ENCODE results near the gene SUSD1. TPM values are rescaled to one million over a fixed set of nuclear protein-coding genes. Genes with fewer than 3 reads are reported as not detected.

Gene SUSD1
- total RNA-seq, 1 experiment from 2014 or later: 7.4 TPM

GRCh38 chr9:112218908-112219307 lies 43.8 kb upstream of the SUSD1 start:
- Histone ChIP-seq H4K20me1 (ENCODE audit: low read length) (no peaks in the 10 kb centered on the region), H3K36me3 (ENCODE audit: low read depth, low read length) (peaks cover 10% of the 10 kb centered on the region; the same call in 1 of the 2 replicates), H3K4me3 (ENCODE audit: low read length) (no peak overlapping the region), H3K27ac (ENCODE audit: low read length) (no peak overlapping the region), H2AFZ (ENCODE audit: low read length) (no peak overlapping the region), H3K4me2 (ENCODE audit: low read length) (no peak overlapping the region), H3K9me3 (ENCODE audit: low read length) (no peaks in the 10 kb centered on the region), H3K9ac (ENCODE audit: low read length) (no peak overlapping the region), H3F3A (ENCODE audit: low read length, unreplicated experiment) (no peaks in the 10 kb centered on the region), H3K79me2 (ENCODE audit: low read length) (no peaks in the 10 kb centered on the region), H3K4me1 (ENCODE audit: insufficient read depth, low read length) (no peaks in the 10 kb centered on the region), H3K27me3 (ENCODE audit: low read length) (no peaks in the 10 kb centered on the region), H3K9me2 (replicated peaks; ENCODE audit: low read length) (no peaks in the 10 kb centered on the region)
- intact Hi-C loops (cut with micrococcal nuclease): no loop called here
- ChIA-PET CTCF (interaction anchor here (0.6 kb wide), 1 partner anchor 26 kb away, joined by 4 read pairs; no protein-coding TSS in a partner anchor), POLR2A (ENCODE audit: unreplicated experiment) (no interaction called here)
- no peak for TF ChIP-seq CTCF (conservative IDR thresholded peaks at IDR 0.05; ENCODE audit: low read depth, low read length)
- TF ChIP-seq EZH2 (IDR thresholded peaks at IDR 0.05; ENCODE audit: low read length, unreplicated experiment): no peak
- no peak for TF ChIP-seq EZH2phosphoT487 (IDR thresholded peaks at IDR 0.05; ENCODE audit: borderline replicate concordance, low read length)
- ATAC-seq (no peak), DNase-seq (no peak)
- no TSS peak for BruUV-seq (replicated peaks)

- Histone ChIP-seq H3K4me3 (ENCODE audit: low read length) (no peak overlapping the region), H3K79me2 (ENCODE audit: low read length) (no peaks in the 10 kb centered on the region), H2AFZ (ENCODE audit: low read length) (no peak overlapping the region), H3K9me3 (ENCODE audit: low read length) (no peaks in the 10 kb centered on the region), H3K4me2 (ENCODE audit: low read length) (no peak overlapping the region), H3K9me2 (replicated peaks; ENCODE audit: low read length) (no peaks in the 10 kb centered on the region), H3K27me3 (ENCODE audit: low read length) (no peaks in the 10 kb centered on the region), H3K9ac (ENCODE audit: low read length) (no peak overlapping the region), H3K36me3 (ENCODE audit: low read depth, low read length) (peaks cover 10% of the 10 kb centered on the region), H3F3A (ENCODE audit: low read length, unreplicated experiment) (no peaks in the 10 kb centered on the region), H3K27ac (ENCODE audit: low read length) (no peak overlapping the region), H4K20me1 (ENCODE audit: low read length) (no peaks in the 10 kb centered on the region), H3K4me1 (ENCODE audit: insufficient read depth, low read length) (no peaks in the 10 kb centered on the region)
- intact Hi-C loops (cut with micrococcal nuclease): no loop called here
- no TSS peak for BruUV-seq (replicated peaks)
- TF ChIP-seq EZH2phosphoT487 (IDR thresholded peaks at IDR 0.05; ENCODE audit: borderline replicate concordance, low read length): no peak
- TF ChIP-seq EZH2 (IDR thresholded peaks at IDR 0.05; ENCODE audit: low read length, unreplicated experiment): no peak
- TF ChIP-seq CTCF (conservative IDR thresholded peaks at IDR 0.05; ENCODE audit: low read depth, low read length): no peak
- ATAC-seq (no peak), DNase-seq (no peak)
- POLR2A ChIA-PET (ENCODE audit: unreplicated experiment): no interaction called here
- CTCF ChIA-PET: no interaction called here
These were observed 37.8 kb upstream of the SUSD1 start for GRCh38 chr9:112212926-112213325.

DNA sequence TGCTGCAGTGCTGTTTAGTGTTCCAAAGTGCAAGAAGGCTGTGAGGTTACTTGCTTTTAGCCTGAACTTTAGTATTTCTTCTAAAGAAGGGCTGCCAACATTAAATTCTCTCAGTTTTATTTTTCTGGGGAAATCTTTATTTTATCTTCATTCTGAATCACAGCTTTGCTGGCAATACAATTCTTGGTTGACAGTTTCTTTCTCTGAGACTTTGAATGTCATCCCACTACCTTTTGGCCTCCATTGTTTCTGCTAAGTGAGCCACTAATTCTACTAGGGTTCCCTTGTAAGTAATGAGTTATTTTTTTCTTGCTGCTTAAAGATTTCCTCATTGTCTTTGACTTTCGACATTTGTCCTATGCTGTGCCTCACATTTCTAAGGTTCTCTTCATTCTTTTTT lies 32.4 kb upstream of the SUSD1 start:
- H3K36me3 ChIP-seq (ENCODE audit: low read depth, low read length): peaks cover 13% of the 10 kb centered on the region
- no peaks in the 10 kb centered on the region for H3K9me2 ChIP-seq (replicated peaks; ENCODE audit: low read length)
- H2AFZ ChIP-seq (ENCODE audit: low read length): no peak overlapping the region
- H4K20me1 ChIP-seq (ENCODE audit: low read length): no peaks in the 10 kb centered on the region
- ChIA-PET CTCF (no interaction called here), POLR2A (ENCODE audit: unreplicated experiment) (no interaction called here)
- no peaks in the 10 kb centered on the region for H3K79me2 ChIP-seq (ENCODE audit: low read length)
- H3K9me3 ChIP-seq (ENCODE audit: low read length): no peaks in the 10 kb centered on the region
- H3K4me1 ChIP-seq (ENCODE audit: insufficient read depth, low read length): peaks cover 12% of the 10 kb centered on the region
- H3K27me3 ChIP-seq (ENCODE audit: low read length): no peaks in the 10 kb centered on the region
- no peak overlapping the region for H3K9ac ChIP-seq (ENCODE audit: low read length)
- no peak for ATAC-seq
- intact Hi-C loops (cut with micrococcal nuclease): no loop called here
- H3K27ac ChIP-seq (ENCODE audit: low read length): no peak overlapping the region
- H3K4me3 ChIP-seq (ENCODE audit: low read length): no peak overlapping the region
- TF ChIP-seq EZH2phosphoT487 (IDR thresholded peaks at IDR 0.05; ENCODE audit: borderline replicate concordance, low read length) (no peak), CTCF (conservative IDR thresholded peaks at IDR 0.05; ENCODE audit: low read depth, low read length) (no peak), EZH2 (IDR thresholded peaks at IDR 0.05; ENCODE audit: low read length, unreplicated experiment) (no peak)
- H3K4me2 ChIP-seq (ENCODE audit: low read length): no peak overlapping the region
- no TSS peak for BruUV-seq (replicated peaks)
- DNase-seq: no peak
- no peaks in the 10 kb centered on the region for H3F3A ChIP-seq (ENCODE audit: low read length, unreplicated experiment)

Data from PC-3 (cell line).